ENCODE results near the gene IPO13.

- no peak for TF ChIP-seq EZH2 (IDR thresholded peaks at IDR 0.05; ENCODE audit: borderline replicate concordance, low read length)
- no peak for TF ChIP-seq CTCF (conservative IDR thresholded peaks at IDR 0.05 in 1 of 2, IDR thresholded peaks at IDR 0.05 in 1 of 2; ENCODE audit: extremely low read depth in 1 of 2, insufficient read depth in 1 of 2, low read depth in 1 of 2, low read length in 2 of 2)
Measured at GRCh38 chr1:43973981-43974442, 27.3 kb downstream of the IPO13 start.
